Chondrocyte (in vitro differentiated cells): ENCODE data around the gene ZNF571. TPM values are rescaled to one million over a fixed set of nuclear protein-coding genes. Genes with fewer than 3 reads are reported as not detected.

Experiments
- DNase-seq: peaks from one replicate; pipeline ENCODE4 v3.0.0; 2021; ENCODE audit warnings: mixed read lengths, low spot score
- H3K27ac Mint-ChIP-seq: one replicate; pipeline ENCODE4 v1.8.0; 2021; ENCODE audit warnings: mild to moderate bottlenecking, moderate library complexity, mixed read lengths; ENCODE audit not compliant: unreplicated experiment
- H3K27me3 Mint-ChIP-seq: 2 replicates; pipeline ENCODE4 v1.8.0; 2021; ENCODE audit warnings: low read depth, mixed read lengths
- H3K36me3 Mint-ChIP-seq: 2 replicates; pipeline ENCODE4 v1.8.0; 2021; ENCODE audit warnings: low read depth, mixed read lengths
- H3K4me1 Mint-ChIP-seq: 2 replicates; pipeline ENCODE4 v1.8.0; 2021; ENCODE audit warnings: low read depth, mild to moderate bottlenecking, mixed read lengths
- H3K4me3 Mint-ChIP-seq: one replicate; pipeline ENCODE4 v1.8.0; 2021; ENCODE audit warnings: mild to moderate bottlenecking, moderate library complexity, mixed read lengths; ENCODE audit not compliant: unreplicated experiment
- H3K9me3 Mint-ChIP-seq: 2 replicates; pipeline ENCODE4 v1.8.0; 2021; ENCODE audit warnings: low read depth, mixed read lengths
- long read RNA-seq: library from polyadenylated mRNA; stranded (forward); transcript quantifications from one replicate; pipeline ENCODE4 v2.0.0, GENCODE V29; 2021
- total RNA-seq: library from RNA; stranded (reverse); gene quantifications from 3 replicates; pipeline ENCODE4 v1.2.1, GENCODE V29; 2021
- TF ChIP-seq, protein P1 (sequence below): fragments of 200-600 bp; sonication (generic); IDR thresholded peaks from 2 replicates; pipeline ENCODE4 v1.5.0; 2021; ENCODE audit warnings: antibody characterized with exemption, mild to moderate bottlenecking, moderate library complexity

The ZNF571 gene
- 4.9 to 5.7 TPM (median 5.2 TPM) in 3 replicates for total RNA-seq
- long read RNA-seq, partial matches to known transcripts: 1 of 5 reads
- long read RNA-seq, other reads (novel, unspliced or antisense): 3 of 5 reads

GRCh38 chr19:37594304-37594981 is at the start of gene ZNF571, which contains the start of gene ZNF540:
Gene ZNF571, minus strand, starts transcription at chr19:37594792. Its CDS starts 8,116 bp downstream, at chr19:37586676.
Gene ZNF540, plus strand, starts transcription at chr19:37594876. Its CDS starts 3,572 bp downstream, at chr19:37598448.
- peaks cover 4% of the 10 kb centered on the region for H3K36me3 Mint-ChIP-seq
- peaks cover 18% of the 10 kb centered on the region for H3K4me1 Mint-ChIP-seq
- TF ChIP-seq, protein P1, sequence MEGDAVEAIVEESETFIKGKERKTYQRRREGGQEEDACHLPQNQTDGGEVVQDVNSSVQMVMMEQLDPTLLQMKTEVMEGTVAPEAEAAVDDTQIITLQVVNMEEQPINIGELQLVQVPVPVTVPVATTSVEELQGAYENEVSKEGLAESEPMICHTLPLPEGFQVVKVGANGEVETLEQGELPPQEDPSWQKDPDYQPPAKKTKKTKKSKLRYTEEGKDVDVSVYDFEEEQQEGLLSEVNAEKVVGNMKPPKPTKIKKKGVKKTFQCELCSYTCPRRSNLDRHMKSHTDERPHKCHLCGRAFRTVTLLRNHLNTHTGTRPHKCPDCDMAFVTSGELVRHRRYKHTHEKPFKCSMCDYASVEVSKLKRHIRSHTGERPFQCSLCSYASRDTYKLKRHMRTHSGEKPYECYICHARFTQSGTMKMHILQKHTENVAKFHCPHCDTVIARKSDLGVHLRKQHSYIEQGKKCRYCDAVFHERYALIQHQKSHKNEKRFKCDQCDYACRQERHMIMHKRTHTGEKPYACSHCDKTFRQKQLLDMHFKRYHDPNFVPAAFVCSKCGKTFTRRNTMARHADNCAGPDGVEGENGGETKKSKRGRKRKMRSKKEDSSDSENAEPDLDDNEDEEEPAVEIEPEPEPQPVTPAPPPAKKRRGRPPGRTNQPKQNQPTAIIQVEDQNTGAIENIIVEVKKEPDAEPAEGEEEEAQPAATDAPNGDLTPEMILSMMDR: no peak
- H3K4me3 Mint-ChIP-seq: peak within 1 kb of the TSS; percentile 89
- peak; percentile 97 for DNase-seq
- peak within 1 kb of the TSS; percentile 92 for H3K27ac Mint-ChIP-seq
- no peaks in the 10 kb centered on the region for H3K27me3 Mint-ChIP-seq
- H3K9me3 Mint-ChIP-seq: peaks cover 8% of the 10 kb centered on the region

GRCh38 chr19:37635076-37636056 is 40.8 kb upstream of the ZNF571 start:
- no peak overlapping the region for H3K4me3 Mint-ChIP-seq
- H3K36me3 Mint-ChIP-seq: peaks cover 56% of the 10 kb centered on the region
- no peak overlapping the region for H3K27ac Mint-ChIP-seq
- TF ChIP-seq, protein P1: no peak
- peaks cover 54% of the 10 kb centered on the region for H3K9me3 Mint-ChIP-seq
- no peak for DNase-seq
- no peaks in the 10 kb centered on the region for H3K27me3 Mint-ChIP-seq
- H3K4me1 Mint-ChIP-seq: no peaks in the 10 kb centered on the region

DNA sequence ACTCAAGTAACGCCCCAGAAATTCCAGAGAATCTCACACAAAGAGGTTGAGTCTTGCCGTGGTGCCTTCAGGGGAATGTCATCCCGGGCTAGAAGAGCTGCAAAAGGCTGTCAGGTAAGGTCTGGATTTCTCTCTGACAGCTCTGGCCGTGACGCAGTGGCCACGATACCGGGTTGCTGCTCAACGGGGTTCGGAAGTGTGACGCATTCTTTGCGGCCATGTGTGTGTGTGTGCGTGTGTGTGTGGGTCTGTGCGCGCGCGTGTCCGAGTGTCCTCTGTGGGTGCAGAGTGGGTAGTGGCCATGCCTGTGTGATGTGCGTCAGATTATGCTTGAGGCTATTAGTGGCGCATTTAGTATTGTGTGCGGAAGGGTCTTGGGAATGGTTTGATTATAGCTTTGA is 390 bp upstream of the ZNF571 start:
- Mint-ChIP-seq H3K4me1 (peaks cover 18% of the 10 kb centered on the region), H3K27ac (peak overlapping the region; percentile 92), H3K9me3 (peaks cover 5% of the 10 kb centered on the region), H3K4me3 (peak overlapping the region; percentile 89), H3K27me3 (no peaks in the 10 kb centered on the region), H3K36me3 (peaks cover 5% of the 10 kb centered on the region)
- DNase-seq: no peak
- TF ChIP-seq, protein P1: peak; percentile 10

- no peak for DNase-seq
- Mint-ChIP-seq H3K27ac (peak overlapping the region; percentile 92), H3K4me3 (peak overlapping the region; percentile 89), H3K36me3 (peaks cover 7% of the 10 kb centered on the region), H3K4me1 (peaks cover 18% of the 10 kb centered on the region), H3K27me3 (no peaks in the 10 kb centered on the region), H3K9me3 (peaks cover 11% of the 10 kb centered on the region)
- TF ChIP-seq, protein P1: no peak
Measured at GRCh38 chr19:37593996-37594303, 642 bp downstream of the ZNF571 start.

DNA sequence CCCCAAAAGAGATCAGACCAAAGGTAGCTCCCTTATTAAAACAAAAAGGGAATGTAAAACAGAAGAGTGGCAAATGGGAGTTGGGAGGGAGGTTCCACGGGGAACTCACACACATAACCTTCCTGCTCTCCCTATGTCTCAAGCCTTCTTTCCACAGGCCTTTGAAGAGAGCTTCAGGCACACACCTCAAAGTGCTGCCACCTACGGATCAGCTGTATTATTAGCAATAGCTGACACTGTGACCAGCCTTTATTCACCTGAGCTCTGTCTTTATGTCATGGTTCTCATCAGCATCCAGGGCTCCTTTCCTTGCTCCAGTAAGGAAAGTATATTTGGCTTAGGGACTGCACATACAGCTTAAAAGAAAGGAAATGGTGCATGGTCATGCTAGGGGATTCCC is 11.3 kb downstream of the ZNF571 start:
- Mint-ChIP-seq H3K27me3 (no peaks in the 10 kb centered on the region), H3K4me3 (no peak overlapping the region), H3K27ac (no peak overlapping the region), H3K36me3 (peaks cover 55% of the 10 kb centered on the region), H3K4me1 (no peaks in the 10 kb centered on the region), H3K9me3 (peaks cover 54% of the 10 kb centered on the region)
- DNase-seq: no peak
- TF ChIP-seq, protein P1: no peak
